HG03103 (cell line): ENCODE measurements around the gene HAUS8.

ENCODE experiments used
- ATAC-seq: cut with Tn5 transposase; IDR thresholded peaks from one replicate; pipeline ENCODE4 v1.9.1; 2021; ENCODE audit warnings: low read depth; ENCODE audit not compliant: unreplicated experiment

HAUS8 gene

GRCh38 chr19:17077447-17078028 is 2.3 kb upstream of the HAUS8 start:
- no peak for ATAC-seq

DNA sequence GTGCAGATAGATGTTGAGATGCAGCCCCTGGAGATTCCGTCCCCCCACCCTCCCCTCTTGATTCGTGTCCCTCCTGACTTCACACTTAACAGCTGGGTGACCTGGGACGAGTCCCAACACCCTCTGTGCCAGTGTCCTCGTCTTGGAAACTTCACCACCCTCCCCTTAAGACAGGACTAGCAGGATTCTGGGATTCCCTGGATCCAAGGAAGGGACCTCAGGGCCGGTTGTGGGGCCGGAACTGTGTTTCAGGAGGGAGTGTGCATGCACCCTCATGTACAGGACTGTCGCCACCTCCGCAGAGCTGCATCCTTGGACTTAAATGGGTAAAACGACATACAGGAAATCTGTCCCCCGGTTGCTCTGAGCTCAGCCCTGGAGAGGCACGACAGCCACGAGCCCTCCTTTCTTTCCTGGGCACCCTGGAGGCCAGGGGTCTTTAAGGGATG is 1.3 kb upstream of the HAUS8 start:
- no peak for ATAC-seq

GRCh38 chr19:17075864-17076542 is 751 bp upstream of the HAUS8 start:
- ATAC-seq: no peak

- ATAC-seq: no peak
These were observed 618 bp downstream of the HAUS8 start for GRCh38 chr19:17074634-17075034.

GRCh38 chr19:17073869-17074633 is 1.2 kb downstream of the HAUS8 start:
- ATAC-seq: no peak

DNA sequence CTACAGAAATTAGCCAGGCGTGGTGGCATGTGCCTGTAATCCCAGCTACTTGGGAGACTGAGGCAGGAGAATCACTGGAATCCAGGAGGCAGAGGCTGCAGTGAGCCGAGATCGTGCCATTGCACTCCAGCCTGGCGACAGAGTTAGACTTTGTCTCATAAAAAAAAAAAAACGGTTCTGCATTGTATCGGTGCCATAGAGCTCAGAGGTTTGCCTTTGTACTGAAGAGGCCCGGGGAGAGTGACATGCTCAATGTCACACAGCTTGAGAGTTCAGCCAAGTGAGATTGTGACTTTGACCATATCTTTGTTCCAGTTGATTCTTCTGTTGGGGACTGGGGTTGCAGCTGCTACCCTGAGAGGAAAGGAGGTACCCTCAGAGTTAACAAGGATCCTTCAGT is 4.3 kb downstream of the HAUS8 start:
- no peak for ATAC-seq

GRCh38 chr19:17070421-17070820 is 4.8 kb downstream of the HAUS8 start:
- ATAC-seq: no peak

DNA sequence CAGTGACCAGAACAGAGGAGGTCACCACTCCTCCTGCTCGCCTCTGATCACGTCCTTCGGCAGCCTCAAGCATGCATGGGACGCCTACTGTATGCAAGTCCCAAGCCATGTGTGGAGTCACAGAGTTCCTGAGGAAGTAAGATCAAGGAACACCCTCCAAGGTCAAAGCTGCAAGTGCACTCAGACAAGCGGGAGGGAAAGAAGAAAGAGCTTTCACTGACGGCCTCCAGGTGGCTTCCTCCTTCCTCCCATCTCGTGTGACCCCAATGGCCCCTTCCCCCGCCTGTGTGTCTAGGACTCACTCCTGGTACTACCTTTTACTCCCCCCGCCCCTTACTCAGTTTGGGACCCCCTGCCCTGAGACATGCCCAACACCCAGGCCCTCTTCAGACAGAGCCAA is 6.1 kb downstream of the HAUS8 start:
- ATAC-seq: no peak

- ATAC-seq: no peak
These were observed 11.8 kb downstream of the HAUS8 start for GRCh38 chr19:17063428-17063827.

DNA sequence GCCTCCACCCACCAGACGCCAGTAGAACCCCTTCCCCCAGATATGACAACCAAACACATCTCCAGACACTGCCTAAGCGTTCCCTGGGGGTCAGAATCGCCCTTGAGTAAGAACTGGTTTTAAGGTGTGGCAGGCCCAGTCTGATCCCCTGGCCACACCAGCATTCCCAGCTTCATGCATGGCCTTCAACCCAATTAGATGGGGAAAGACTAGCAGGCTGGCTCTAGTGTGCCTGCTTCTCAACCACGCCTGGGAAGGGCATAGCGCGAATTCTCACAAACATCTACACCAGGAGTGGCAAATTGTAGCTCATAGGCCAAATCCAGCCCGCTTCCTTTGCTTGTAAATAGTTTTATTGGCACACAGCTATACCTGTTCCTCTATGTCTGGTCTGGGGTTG is 13.6 kb downstream of the HAUS8 start:
- ATAC-seq: no peak

GRCh38 chr19:17061205-17061604 is 14.0 kb downstream of the HAUS8 start:
- ATAC-seq: no peak

GRCh38 chr19:17060802-17061201 is 14.4 kb downstream of the HAUS8 start:
- ATAC-seq: no peak

GRCh38 chr19:17058236-17058635 is 17.0 kb downstream of the HAUS8 start:
- no peak for ATAC-seq

DNA sequence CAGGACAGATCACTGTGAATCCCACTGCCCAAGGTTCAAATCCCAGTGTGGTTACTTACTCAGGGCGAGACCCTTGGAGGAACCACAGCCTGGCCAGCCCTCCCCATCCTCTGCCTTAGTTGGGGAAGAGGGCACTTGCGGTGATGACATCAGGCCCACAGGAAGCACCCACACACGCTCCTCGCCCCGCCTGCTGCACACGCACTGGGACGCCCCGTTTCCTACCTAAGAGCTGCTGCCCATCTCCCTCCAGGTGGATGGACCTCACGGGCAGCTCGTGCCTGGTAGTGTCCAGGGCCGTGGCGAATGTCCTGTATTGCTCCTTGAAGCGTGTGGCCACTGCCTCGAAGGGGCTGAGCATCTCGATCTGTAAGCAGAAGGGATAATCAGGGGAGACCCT is 19.6 kb downstream of the HAUS8 start:
- no peak for ATAC-seq

- no peak for ATAC-seq
These were observed 20.5 kb downstream of the HAUS8 start for GRCh38 chr19:17054746-17055145.

DNA sequence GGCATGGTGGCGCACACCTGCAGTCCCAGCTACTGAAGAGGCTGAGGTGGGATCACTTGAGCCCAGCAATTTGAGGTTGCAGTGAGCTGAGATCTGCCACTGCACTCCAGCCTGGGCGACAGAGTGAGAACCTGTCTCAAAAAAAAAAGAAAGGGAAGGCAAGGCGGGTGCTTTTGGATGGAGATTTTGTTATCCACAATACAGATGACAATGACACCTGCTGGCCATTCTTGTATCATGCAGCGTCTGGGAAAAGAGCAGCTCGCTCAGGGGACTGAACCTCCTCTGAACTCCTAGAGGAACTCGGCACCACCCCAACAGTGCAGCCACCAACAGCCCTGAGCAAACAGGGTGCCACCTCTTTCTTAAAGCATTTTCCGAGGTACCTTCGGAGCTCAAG is 22.8 kb downstream of the HAUS8 start:
- ATAC-seq: no peak

DNA sequence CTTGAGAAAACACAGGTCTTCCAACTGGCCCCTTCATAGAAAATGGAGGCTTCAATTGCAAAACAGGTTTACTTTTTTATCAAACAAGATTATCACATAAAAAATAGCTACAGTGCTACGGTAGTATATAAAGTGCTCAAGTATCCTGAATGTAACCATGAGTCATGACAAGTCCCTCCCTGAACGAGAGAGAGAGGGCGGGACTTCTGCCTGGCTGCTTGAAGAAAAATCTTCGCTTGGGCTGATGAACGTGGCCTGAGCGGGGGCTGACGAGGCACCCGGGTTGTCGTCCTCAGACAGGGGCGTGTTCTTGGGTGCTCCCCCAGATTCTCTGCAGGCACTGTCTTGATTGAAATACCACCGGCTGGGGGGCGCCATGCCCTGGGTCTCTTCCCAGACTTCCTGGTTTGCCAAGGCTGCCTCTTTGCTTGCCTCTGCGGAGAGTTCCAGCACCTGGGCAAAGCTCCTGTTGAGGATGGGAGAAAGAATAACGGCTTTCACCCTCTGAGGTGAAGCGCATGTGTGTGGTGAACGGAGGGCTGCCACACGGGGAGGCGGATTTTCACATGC is 25.5 kb downstream of the HAUS8 start:
- ATAC-seq: no peak

- no peak for ATAC-seq
These were observed 26.3 kb downstream of the HAUS8 start for GRCh38 chr19:17048885-17049453.

- no peak for ATAC-seq
These were observed 29.2 kb downstream of the HAUS8 start for GRCh38 chr19:17045907-17046502.

- no peak for ATAC-seq
These were observed 31.5 kb downstream of the HAUS8 start for GRCh38 chr19:17043744-17044143.

GRCh38 chr19:17041976-17042375 is 33.3 kb downstream of the HAUS8 start:
- no peak for ATAC-seq
